Measurements from ENCODE around the gene RIMKLB.
"Not testable (repeated sequence)": the region's sequence is repeated elsewhere in the genome, so short reads cannot be mapped to it uniquely, and the experiment has no call there.

The RIMKLB gene

DNA sequence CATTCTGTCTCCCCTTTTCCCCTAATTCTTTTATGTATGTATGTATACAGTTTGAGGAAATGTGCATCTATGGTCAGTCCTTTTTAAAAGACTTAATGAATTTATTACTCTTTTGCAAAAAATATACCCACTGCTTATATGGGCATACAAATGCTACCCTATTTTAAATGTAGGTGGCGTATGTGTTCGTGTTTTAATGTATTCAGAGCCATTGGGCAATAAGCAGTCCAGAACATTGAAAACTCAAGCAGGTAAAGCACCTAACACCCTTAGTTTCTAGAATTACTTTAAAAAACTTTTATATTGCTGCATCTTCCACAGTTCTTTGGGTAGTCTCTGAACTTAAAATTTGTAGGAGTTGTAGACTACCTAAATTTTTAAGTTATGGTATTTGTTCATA, 82.1 kb downstream of the RIMKLB start:
- no peak for DNase-seq

DNA sequence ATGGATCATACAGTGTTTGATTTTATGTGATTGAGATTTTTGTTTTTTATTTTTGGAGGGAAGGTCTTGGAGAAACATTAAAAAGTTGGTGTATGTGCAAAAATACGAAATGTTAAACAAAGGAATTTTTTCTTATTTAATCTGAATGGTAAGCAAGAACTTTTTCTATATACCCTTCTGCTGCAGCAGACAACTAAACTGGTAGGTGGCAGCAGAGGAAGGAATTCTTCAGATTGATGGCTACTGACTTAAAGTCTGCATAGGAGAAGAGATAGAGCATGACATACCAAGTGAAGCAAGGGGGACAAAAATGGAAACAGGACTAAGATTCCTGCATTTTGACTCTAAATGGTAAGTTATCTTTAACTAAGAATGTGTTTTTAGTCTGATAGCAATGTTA, 82.6 kb downstream of the RIMKLB start:
- DNase-seq, result no peak

DNA sequence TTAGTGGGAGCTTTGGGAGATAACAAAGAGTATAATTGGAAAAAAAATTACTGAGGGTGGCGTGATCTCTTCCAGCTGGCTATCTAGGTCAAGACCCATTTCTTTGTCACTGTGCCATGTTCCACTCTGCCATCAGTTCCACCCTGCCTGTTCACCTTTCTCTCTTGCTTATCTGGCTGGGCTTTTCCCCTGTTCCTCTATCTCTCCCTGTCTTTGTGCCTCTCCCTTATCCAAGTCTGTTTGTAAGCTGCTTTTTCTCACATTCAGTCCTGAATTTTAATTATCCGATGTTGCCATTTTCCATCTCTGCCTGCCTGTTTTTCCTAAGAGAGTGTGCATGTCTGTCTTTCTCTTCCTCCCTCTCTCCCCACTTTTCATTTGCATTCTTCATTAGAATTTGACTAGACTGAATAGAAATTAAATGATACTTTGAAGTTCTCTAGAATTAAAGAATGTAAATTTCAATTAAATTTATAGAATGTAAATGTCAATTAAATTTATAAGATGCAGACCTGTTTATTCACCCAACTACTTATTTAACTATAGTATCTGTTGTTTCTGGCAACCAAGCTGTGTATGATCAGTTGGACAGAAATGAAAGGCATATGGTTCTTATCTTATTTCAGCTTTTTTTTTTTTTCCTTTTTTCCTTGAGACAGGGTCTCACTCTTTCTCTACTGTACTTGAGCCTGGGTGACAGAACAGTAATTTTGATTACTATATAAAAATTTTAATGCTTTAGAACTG, 83.8 kb downstream of the RIMKLB start:
- no peak for DNase-seq

DNA sequence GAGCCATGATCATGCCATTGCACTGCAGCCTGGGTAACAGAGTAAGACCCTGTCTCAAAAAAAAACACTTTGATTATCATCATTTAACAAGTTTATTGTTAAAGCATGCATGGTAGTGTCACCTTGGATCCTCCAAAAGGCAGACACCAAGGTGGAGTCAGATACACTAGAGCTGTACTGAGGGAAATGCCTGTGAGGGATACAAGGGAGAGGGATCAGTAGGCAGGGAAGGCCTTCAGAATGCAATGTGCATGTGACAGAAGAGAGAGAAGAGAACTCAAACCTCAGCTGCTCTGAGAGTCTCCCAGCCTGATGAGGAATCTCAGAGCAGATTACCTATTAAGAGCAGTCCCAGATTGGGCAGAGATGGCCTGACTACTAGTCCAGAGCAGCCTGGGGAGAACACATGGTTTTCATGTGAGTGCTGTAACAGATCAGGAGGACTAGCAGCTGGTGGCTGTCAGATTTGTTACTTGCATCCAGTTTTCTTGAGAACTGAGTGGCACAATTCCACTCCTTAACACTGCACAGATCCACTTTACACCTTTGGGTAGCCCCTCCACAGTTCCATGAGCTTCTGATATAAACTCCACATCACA, 86.6 kb downstream of the RIMKLB start:
- no peak for DNase-seq

DNA sequence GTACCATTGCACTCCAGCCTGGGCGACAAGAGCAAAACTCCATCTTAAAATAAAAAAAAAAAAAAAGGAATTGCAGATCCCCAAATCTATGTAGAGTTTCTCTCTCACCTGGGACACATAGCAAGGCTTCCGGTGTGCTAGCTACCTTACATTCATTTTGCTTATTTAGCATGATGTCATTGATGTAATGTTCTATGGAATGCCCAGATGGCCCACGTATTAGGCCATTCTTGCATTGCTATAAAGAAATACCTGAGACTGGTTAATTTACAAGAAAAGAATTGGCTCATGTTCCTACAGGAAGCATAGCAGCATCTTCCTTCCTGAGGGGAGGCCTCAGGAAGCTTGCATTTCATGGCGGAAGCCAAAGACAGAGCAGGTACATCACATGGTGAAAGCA, 87.7 kb downstream of the RIMKLB start:
- DNase-seq, result no peak

DNA sequence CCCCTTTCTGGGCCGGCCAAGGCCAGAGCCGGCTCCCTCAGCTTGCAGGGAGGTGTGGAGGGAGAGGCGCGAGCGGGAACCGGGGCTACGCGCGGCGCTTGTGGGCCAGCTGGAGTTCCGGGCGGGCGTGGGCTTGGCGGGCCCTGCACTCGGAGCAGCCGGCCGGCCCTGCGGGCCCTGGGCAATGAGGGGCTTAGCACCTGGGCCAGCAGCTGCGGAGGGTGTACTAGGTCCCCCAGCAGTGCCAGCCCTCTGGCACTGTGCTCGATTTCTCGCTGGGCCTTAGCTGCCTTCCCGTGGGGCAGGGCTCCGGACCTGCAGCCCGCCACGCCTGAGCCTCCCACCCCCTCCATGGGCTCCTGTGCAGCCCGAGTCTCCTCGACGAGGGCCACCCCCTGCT, 89.4 kb downstream of the RIMKLB start:
- DNase-seq, result not testable (repeated sequence)

DNA sequence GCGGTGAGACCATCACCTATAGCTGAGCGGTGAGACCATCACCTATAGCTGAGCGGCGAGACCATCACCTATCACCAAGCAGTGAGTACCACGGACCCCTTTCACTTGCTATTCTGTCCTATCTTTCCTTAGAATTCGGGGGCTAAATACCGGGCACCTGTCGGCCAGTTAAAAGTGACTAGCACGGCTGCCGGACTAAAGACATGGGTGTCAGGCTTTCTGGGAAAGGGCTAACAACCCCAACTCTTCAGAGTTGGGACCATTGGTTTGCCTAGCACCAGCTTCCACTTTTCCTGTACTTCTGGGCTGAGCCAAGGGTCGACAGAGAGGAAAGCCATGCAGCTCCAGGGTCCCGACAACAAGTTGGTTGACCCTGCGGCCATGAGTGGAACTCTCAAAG, 90.9 kb downstream of the RIMKLB start:
- not testable (repeated sequence) for DNase-seq

DNA sequence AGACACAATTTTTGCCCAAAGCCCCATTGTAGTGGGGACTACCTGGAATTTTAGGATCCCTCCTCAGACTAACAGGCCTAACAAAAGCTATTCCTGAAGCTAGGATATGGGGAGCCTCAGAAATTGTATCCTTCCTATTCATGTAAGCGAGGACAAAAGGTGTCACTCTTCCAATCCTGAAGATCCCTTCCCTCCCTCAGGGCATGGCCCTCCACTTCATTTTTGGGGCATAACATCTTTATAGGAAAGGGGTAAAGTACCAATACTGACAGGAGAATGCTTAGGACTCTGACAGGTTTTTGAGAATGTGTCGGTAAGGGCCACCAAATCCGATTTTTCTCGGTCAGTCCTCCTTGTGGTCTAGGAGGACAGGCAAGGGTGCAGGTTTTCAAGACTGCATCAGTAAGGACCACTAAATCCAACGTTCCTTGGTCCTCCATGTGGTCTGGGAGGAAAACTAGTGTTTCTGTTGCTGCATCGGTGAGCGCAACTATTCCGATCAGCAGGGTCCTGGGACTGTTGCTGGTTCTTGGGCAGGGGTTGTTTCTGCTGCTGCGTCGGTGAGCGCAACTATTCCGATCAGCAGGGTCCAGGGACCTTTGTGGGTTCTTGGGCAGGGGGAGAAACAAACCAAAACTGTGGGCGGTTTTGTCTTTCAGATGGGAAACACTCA, 91.7 kb downstream of the RIMKLB start:
- not testable (repeated sequence) for DNase-seq

DNA sequence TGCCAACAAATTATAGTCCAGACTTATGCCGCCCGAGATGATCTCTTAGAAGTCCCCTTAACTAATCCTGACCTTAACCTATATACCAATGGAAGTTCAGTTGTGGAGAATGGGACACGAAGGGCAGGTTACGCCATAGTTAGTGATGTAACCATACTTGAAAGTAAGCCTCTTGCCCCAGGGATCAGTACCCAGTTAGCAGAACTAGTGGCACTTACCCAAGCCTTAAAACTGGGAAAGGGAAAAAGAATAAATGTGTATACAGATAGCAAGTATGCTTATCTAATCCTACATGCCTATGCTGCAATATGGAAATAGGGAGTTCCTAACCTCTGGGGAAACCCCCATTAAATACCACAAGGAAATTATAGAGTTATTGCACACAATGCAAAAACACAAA, 95.4 kb downstream of the RIMKLB start:
- DNase-seq, result not testable (repeated sequence)

DNA sequence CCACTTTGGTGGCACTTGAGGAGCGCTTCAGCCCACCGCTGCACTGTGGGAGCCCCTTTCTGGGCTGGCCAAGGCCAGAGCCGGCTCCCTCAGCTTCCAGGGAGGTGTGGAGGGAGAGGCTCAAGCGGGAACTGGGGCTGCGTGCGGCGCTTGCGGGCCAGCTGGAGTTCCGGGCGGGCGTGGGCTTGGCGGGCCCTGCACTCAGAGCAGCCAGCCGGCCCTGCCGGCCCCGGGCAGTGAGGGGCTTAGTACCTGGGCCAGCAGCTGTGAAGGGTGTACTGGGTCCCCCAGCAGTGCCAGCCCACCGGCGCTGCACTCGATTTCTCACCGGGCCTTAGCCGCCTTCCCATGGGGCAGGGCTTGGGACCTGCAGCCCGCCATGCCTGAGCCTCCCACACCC, 96.8 kb downstream of the RIMKLB start:
- DNase-seq, result not testable (repeated sequence)

DNA sequence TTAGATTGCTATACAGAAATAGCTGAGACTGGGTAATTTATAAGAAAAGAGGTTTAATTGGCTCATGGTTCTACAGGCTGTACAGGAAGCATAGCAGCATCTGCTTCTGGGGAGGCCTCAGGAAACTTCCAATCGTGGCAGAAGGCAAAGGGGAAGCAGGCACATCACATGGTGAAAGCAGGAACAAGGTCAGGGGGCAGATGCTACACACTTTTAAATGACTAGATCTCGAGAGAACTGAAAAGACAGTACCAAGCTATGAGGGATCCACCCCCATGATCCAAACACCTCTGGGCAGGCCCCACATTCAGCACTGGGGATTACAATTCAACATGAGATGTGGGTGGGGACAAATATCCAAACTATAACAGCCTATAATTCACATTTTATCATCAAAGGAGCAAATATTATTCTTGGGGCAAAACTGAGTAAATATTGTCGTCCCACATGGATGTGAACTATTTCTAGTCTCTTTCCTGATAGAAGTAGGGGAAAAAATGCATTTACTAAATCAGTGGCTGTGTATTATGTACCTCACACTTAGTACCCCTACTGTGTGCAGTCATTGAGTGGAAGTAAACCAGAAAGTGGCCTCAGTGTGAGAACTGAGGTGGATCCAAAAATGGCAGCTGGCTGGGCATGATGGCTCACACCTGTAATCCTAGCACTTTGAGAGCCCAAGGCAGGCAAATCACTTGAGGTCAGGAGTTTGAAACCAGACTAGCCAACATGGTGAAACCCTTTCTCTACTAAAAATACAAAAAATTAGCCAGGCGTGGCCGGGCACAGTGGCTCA, 99.2 kb downstream of the RIMKLB start:
- DNase-seq, result no peak

DNA sequence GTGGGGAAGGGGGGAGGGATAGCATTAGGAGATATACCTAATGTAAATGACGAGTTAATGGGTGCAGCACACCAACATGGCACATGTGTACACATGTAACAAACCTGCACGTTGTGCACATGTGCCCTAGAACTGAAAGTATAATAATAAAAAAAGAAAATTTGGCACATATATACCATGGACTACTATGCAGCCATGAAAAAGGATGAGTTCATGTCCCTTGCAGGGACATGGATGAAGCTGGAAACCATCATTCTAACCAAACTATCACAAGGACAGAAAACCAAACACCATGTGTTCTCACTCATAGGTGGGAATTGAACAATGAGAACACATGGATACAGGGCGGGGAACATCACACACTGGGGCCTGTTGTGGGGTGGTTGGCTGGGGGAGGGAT, 103.4 kb downstream of the RIMKLB start:
- not testable (repeated sequence) for DNase-seq

DNA sequence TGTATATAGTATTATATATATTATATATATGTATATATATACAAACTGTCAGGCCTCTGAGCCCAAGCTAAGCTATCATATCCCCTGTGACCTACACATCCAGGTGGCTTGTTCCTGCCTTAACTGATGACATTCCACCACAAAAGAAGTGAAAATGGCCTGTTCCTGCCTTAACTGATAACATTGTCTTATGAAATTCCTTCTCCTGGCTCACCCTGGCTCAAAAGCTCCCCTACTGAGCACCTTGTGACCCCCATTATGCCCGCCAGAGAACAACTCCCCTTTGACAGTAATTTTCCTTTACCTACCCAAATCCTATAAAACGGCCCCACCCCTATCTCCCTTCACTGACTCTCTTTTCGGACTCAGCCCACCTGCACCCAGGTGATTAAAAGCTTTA, 107.0 kb downstream of the RIMKLB start:
- DNase-seq, result not testable (repeated sequence)

DNA sequence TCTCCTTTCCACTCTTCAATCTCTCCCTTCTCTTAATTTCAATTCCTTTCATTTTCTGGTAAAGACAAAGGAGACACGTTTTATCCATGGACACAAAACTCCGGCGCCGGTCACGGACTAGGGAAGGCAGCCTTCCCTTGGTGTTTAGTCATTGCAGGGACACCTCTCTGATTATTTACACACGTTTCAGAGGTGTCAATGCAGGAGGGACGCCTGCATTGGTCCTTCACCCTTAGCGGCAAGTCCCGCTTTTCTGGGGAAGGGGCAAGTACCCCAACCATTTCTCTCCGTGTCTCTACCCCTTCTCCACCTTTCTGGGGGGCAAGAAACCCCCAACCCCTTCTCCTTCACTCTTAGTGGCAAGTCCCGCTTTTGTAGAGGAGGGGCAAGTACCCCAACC, 107.7 kb downstream of the RIMKLB start:
- not testable (repeated sequence) for DNase-seq

DNA sequence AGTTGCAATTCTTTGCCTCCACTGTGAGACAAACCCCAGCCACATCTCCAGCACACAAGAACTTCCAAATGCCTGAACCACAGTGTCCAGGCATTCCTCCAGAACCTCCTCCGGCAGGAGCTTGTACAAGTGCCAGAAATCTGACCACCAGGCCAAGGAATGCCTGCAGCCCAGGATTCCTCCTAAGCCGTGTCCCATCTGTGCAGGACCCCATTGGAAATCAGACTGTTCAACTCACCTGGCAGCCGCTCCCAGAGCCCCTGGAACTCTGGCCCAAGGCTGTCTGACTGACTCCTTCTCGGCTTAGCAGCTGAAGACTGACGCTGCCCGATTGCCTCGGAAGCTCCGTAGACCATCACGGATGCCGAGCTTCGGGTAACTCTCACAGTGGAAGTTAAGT, 109.3 kb downstream of the RIMKLB start:
- DNase-seq, result not testable (repeated sequence)

DNA sequence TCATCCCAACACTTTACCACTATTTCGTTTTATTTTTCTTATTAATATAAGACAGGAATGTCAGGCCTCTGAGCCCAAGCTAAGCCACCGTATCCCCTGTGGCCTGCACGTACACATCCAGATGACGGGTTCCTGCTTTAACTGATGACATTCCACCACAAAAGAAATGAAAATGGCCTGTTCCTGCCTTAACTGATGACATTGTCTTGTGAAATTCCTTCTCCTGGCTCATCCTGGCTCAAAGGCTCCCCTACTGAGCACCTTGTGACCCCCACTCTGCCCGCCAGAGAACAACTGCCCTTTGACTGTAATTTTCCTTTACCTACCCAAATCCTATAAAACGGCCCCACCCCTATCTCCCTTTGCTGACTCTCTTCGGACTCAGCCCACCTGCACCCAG, 112.3 kb downstream of the RIMKLB start:
- DNase-seq, result not testable (repeated sequence)

DNA sequence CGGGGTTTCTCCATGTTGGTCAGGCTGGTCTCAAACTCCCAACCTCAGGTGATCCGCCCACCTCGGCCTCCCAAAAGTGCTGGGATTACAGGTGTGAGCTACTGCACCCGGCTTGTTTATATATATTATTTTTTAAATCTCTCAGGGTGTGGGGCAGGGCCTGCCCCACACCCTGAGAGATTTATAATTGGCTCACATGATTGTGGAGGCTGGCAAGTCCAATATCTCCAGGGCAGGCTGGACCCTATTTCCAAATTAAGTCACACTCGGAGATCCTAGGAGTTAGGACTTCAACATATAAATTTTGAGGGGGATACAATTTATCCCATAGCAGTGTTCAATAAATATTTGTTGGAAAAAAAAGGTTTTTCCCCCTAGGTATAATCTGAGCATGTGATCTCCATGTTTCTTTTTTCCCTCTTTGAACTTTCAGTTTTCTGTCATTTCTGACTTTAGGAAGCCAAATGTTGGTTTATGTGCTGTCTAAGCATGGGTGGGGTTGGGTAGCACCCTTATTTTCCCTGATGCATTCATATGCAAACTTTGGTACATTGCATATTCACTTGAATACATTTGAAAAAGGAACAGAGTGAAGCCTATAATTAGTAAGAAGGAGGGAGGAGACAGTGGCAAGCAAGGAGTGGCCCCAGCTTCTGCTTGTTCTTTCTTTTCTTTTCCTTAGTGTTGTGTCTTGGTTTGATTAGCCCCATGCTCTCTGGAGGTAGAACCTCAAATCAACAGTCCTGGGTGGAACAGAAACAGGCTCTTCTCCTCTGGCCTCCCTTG, 116.0 kb downstream of the RIMKLB start:
- DNase-seq, result no peak

DNA sequence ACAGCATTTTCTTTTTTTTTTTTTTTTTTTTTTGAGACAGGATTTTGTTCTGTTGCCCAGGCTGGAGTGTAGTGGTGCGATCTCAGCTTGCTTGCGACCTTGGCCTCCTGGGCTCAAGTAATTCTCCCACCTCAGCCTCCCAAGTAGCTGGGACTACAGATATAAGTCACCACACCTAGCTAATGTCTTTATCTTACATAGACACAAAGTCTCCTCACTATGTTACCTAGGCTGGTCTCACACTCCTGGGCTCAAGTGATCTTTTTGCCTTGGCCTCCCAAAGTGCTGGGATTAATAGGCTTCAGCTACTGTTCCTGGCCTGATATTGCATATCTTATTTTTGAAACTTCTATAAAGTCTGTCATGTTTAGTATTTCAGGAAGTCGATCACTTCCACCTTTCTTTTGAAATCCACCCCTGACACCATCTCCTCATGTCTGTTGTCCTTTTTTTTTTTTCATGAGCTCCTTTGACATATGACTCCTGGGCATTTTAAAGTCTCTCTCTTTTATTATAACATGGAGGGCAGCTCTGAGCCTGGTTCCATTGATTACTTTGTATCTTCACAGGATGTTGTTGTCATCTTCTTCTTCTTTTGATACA, 118.8 kb downstream of the RIMKLB start:
- no peak for DNase-seq

DNA sequence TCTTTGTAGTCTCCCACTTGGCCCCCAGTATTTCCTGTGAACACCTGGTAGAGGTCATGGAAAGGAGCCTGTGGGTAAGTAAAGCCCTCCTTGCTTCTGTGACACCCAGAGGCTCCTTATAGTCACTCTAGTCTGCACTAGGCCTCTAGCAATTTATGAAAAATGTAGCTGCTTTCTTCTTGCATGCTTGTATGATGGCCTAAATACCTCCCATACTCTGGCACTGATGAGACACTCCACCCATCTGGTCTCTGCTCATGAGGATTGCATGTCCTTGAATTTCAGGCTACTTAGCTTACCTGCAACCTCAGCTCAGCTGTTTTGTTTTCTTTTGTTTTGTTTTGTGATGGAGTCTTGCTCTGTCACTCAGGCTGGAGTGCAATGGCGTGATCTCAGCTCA, 120.1 kb downstream of the RIMKLB start:
- no peak for DNase-seq

DNA sequence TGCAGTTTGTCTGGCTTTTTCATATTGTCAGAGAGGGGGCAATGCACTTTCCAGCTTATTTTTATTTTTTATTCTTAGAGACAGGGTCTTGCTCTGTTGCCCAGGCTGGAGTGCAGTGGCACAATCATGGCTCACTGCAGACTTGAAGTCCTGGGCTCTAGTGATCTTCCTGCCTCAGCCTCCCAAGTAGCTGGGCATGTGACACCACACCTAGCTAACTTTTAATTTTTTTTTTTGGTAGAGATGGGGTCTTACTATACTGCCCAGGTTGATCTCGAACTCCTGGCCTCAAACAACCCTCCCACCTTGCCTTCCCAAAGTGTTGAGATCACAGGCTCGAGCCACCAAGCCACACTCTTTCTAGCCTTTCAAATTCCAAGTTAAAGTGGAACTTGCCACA, 120.7 kb downstream of the RIMKLB start:
- no peak for DNase-seq

DNA sequence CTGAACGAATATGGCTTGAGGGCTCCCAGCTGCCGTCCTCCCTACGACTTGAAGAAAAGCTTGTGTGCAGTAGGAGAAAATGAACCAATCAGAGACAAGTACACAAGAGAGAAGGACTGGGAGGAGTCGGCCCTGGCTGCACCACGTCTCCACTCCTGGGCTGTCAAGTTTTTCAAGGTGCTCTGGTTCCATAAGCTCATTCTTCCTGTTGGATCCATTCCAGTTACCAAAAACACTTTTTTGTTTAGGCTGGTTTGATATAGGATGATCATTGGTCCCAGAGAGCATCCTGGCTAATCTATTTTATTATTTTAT, 121.8 kb downstream of the RIMKLB start:
- no peak for DNase-seq

DNA sequence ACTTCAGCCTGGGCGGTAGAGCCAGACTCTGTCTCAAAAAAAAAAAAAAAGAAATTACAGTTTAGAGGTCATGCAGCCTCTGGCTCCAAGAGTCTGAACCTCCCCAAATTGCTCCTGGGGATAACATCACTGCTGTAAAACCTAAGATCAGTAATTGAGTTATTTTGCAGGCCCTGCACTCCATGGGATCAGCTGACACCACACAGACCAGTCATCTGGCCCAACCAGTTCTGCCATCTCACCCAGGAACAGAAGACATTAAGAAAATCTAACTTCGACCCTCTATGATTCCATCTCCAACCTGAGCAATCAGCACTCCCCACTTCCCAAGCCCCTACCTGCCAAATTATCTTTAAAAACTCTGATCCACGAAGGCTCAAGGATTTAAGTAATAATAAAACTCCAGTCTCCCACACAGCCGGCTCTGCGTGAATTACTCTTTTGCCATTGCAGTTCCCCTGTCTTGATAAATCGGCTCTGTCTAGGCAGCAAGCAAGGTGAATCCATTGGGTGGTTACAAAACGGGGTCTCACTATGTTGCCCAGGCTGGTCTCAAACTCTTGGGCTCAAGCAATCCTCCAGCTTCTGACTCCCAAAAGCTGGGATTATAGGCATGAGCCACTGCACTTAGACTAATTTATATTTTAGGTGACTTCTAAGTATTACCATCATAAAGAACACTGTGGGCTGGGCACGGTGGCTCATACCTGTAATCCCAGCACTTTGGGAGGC, 123.1 kb downstream of the RIMKLB start:
- DNase-seq, result not testable (repeated sequence)
